ENCODE results near the gene INTS11. TPM values are rescaled to one million over a fixed set of nuclear protein-coding genes. Genes with fewer than 3 reads are reported as not detected.
A peak's percentile ranks its signal among the peaks of the same experiment; 100 is the strongest.

INTS11 gene
- total and polyA plus RNA-seq, 2 of the 13 experiments (the other 11 are each of a cell fraction or from before 2014, with no cell fraction given) = 52.8 to 94.8 TPM

DNA sequence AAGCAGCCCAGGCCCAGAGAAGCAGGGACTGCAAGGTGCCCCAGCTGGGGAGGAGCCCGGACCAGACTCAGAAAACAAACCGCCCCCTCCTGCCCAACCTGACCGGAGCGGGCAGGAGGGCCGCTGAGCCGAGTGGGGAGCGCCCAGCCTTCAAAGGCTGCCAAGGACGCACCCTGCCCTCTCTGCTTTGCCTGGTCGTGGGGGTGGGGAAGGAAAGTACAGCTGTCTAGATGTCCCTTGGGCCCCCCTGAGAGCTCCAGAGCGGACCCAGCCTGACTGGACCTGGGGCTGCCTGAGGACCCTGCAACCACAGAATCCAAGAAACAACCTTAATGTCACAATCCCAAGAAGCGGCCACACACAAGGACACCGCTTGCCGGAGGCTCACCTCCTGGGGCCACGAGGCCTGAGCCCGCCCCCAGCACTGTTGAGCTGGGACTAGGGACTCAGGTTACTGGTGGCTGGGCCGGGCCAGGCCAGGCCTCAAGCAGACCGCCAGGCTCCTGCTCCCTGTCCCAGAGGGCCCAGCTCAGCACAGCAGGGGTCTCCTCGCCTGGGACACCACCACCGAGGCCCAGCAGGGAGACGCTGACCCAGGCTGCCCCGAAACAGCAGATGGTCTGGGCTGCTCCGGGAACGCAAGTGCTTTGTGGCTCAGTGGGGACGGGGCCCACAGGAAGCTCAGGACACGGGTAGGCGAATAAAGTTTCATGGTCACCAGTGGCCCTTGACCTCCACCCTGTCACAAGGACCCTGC, 23.4 kb upstream of the INTS11 start (continued):
- TF ChIP-seq, protein P1, sequence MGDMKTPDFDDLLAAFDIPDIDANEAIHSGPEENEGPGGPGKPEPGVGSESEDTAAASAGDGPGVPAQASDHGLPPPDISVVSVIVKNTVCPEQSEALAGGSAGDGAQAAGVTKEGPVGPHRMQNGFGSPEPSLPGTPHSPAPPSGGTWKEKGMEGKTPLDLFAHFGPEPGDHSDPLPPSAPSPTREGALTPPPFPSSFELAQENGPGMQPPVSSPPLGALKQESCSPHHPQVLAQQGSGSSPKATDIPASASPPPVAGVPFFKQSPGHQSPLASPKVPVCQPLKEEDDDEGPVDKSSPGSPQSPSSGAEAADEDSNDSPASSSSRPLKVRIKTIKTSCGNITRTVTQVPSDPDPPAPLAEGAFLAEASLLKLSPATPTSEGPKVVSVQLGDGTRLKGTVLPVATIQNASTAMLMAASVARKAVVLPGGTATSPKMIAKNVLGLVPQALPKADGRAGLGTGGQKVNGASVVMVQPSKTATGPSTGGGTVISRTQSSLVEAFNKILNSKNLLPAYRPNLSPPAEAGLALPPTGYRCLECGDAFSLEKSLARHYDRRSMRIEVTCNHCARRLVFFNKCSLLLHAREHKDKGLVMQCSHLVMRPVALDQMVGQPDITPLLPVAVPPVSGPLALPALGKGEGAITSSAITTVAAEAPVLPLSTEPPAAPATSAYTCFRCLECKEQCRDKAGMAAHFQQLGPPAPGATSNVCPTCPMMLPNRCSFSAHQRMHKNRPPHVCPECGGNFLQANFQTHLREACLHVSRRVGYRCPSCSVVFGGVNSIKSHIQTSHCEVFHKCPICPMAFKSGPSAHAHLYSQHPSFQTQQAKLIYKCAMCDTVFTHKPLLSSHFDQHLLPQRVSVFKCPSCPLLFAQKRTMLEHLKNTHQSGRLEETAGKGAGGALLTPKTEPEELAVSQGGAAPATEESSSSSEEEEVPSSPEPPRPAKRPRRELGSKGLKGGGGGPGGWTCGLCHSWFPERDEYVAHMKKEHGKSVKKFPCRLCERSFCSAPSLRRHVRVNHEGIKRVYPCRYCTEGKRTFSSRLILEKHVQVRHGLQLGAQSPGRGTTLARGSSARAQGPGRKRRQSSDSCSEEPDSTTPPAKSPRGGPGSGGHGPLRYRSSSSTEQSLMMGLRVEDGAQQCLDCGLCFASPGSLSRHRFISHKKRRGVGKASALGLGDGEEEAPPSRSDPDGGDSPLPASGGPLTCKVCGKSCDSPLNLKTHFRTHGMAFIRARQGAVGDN (CRISPR knock-in tag; IDR thresholded peaks at IDR 0.05) = peak; percentile 88
- TF ChIP-seq, protein P2, sequence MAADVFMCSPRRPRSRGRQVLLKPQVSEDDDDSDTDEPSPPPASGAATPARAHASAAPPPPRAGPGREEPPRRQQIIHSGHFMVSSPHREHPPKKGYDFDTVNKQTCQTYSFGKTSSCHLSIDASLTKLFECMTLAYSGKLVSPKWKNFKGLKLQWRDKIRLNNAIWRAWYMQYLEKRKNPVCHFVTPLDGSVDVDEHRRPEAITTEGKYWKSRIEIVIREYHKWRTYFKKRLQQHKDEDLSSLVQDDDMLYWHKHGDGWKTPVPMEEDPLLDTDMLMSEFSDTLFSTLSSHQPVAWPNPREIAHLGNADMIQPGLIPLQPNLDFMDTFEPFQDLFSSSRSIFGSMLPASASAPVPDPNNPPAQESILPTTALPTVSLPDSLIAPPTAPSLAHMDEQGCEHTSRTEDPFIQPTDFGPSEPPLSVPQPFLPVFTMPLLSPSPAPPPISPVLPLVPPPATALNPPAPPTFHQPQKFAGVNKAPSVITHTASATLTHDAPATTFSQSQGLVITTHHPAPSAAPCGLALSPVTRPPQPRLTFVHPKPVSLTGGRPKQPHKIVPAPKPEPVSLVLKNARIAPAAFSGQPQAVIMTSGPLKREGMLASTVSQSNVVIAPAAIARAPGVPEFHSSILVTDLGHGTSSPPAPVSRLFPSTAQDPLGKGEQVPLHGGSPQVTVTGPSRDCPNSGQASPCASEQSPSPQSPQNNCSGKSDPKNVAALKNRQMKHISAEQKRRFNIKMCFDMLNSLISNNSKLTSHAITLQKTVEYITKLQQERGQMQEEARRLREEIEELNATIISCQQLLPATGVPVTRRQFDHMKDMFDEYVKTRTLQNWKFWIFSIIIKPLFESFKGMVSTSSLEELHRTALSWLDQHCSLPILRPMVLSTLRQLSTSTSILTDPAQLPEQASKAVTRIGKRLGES (CRISPR knock-in tag; IDR thresholded peaks at IDR 0.05; ENCODE audit: borderline replicate concordance) = no peak
- TF ChIP-seq ELF3 (CRISPR knock-in tag; IDR thresholded peaks at IDR 0.05) (peak; percentile 9; the same call in 1 of the 2 replicates), EED (CRISPR knock-in tag; IDR thresholded peaks at IDR 0.05) (no peak), NFE2L1 (CRISPR knock-in tag; IDR thresholded peaks at IDR 0.05; ENCODE audit: borderline replicate concordance) (no peak), ZNF83 (CRISPR knock-in tag; IDR thresholded peaks at IDR 0.05; ENCODE audit: borderline replicate concordance) (no peak), TBP (CRISPR knock-in tag; IDR thresholded peaks at IDR 0.05) (no peak), SUZ12 (IDR thresholded peaks at IDR 0.05; ENCODE audit: low read depth, low read length) (no peak), XBP1 (CRISPR knock-in tag; IDR thresholded peaks at IDR 0.05) (no peak), ZNF879 (CRISPR knock-in tag; IDR thresholded peaks at IDR 0.05) (no peak), ZNF331 (CRISPR knock-in tag; IDR thresholded peaks at IDR 0.05) (peak; percentile 47; the same call in 1 of the 2 replicates), ZNF138 (CRISPR knock-in tag; IDR thresholded peaks at IDR 0.05; ENCODE audit: low read depth) (no peak), AGO2 (optimal IDR thresholded peaks at IDR 0.05; ENCODE audit: low read depth, low read length) (peak; percentile 23), POLR2AphosphoS5 (IDR thresholded peaks at IDR 0.05; ENCODE audit: low read depth, low read length) (peak; percentile 24; the same call in 1 of the 2 replicates)
- TF ChIP-seq, protein P3, sequence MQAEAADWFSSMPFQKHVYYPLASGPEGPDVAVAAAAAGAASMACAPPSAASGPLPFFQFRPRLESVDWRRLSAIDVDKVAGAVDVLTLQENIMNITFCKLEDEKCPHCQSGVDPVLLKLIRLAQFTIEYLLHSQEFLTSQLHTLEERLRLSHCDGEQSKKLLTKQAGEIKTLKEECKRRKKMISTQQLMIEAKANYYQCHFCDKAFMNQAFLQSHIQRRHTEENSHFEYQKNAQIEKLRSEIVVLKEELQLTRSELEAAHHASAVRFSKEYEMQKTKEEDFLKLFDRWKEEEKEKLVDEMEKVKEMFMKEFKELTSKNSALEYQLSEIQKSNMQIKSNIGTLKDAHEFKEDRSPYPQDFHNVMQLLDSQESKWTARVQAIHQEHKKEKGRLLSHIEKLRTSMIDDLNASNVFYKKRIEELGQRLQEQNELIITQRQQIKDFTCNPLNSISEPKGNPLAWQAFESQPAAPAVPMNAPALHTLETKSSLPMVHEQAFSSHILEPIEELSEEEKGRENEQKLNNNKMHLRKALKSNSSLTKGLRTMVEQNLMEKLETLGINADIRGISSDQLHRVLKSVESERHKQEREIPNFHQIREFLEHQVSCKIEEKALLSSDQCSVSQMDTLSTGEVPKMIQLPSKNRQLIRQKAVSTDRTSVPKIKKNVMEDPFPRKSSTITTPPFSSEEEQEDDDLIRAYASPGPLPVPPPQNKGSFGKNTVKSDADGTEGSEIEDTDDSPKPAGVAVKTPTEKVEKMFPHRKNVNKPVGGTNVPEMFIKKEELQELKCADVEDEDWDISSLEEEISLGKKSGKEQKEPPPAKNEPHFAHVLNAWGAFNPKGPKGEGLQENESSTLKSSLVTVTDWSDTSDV (CRISPR knock-in tag; IDR thresholded peaks at IDR 0.05) = 0 out of 2 replicates have a peak, but pooled peaks have one; percentile 47
- TF ChIP-seq, protein P4, sequence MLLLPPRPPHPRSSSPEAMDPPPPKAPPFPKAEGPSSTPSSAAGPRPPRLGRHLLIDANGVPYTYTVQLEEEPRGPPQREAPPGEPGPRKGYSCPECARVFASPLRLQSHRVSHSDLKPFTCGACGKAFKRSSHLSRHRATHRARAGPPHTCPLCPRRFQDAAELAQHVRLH (CRISPR knock-in tag; IDR thresholded peaks at IDR 0.05; ENCODE audit: borderline replicate concordance, low read depth) = no peak
- TF ChIP-seq, protein P5, sequence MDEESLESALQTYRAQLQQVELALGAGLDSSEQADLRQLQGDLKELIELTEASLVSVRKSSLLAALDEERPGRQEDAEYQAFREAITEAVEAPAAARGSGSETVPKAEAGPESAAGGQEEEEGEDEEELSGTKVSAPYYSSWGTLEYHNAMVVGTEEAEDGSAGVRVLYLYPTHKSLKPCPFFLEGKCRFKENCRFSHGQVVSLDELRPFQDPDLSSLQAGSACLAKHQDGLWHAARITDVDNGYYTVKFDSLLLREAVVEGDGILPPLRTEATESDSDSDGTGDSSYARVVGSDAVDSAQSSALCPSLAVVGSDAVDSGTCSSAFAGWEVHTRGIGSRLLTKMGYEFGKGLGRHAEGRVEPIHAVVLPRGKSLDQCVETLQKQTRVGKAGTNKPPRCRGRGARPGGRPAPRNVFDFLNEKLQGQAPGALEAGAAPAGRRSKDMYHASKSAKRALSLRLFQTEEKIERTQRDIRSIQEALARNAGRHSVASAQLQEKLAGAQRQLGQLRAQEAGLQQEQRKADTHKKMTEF (CRISPR knock-in tag; IDR thresholded peaks at IDR 0.05) = peak; percentile 63; the same call in 1 of the 2 replicates
